ENCODE results near the gene ERBB4.

ERBB4 gene

DNA sequence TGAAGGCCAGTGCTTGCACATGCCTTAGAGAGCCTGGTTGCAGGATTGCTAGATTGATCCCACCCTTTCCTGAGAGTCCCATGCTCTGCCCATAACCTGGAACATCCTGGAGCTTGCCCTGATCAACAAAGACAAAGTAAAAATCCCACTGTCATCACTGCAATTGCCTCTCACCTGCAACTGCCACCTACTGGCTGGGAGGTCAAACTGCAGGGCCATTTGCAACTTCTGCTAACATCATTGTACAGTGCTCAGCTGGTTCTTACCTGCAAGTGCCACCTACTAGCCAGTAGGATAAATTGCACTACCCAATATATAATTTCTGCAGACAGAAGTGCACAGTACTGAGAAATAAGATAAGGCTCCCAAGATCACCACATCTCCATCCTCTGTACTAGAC lies 1034.7 kb downstream of the ERBB4 start:
- DNase-seq: no peak

DNA sequence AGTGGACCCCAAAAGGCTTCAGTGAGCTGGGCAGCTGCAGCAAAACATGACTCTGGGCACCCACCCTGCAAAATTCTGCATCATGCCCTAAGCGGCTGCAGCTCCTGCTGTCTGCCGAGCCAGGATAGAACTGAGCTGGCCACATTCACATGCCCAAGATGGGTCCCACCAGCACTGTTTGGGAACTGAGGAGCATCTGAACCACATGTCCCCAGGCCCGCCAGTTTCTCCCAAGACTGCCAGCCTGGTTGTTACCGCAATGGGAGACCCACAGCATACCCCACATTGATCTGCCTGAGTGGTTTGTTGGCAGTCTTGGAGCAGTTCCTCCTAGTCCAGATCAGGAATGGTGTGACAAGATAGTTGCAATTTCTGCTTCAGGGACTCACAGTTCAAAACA lies 1035.4 kb downstream of the ERBB4 start:
- DNase-seq: no peak

DNA sequence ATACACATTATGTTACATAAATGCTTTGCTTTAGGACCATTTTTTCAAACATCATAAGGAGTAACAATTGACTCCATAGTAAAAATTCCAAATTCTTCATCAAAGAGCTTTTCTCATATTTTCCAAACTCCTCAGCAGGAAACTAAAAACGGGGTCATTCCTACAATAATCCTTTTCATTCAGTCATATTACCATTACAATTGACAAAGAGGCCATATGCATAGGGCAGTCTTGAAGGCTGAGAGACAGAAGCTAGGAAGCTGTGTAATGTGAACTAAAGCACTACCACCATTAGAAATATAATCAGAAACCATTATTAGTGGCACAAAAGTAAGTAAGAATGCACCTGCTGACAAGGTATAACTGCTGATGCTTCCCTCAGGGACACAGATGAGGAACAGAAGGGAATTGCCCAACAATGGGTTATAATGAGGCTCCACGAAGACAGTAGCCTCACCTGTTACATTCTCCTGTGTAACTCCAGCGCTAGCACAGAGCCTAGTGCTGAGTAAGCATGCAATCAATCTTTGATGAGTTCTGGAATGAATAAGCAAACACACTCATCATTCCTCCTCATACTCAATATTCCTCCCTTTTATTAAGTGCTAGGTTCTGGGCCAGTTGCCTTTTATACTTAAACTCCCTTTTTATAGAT lies 1039.9 kb downstream of the ERBB4 start:
- no peak for DNase-seq

DNA sequence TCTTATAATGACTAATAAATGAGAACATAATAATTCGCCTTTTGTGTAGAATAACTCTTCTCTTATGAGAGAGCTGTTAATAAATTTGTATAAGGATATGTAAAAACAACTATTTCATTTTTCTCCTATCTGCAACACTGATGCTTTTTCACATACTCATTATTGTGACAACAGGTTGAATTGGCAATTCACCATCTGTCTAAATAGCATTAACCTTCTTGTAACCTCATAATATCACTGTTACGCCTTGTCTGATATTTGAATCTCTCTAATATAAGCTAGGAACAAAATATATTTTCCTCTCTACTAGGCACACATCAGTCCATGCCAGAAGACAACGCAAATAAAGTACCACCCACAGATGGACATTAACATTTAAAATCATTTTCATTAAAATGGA lies 1043.3 kb downstream of the ERBB4 start:
- DNase-seq: no peak

DNA sequence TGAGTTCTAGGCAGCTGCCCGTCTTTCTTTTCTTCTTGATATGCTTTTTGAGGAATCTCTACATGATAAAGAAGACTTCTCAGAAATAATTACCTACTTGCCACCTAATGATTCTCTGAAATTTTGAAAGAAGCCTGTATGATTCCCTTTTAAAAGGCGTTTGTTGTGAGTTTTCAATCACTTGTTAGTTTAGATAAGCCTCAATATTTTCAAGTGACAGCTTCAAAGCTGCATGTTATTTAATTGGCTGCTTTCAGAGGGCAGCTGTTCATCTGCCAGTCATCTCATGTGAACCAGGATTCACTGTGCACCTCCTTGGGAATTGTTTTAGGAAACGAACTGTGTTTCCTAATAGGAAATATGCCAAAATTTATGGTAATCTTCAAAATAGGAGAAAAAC lies 1044.1 kb downstream of the ERBB4 start:
- DNase-seq: no peak

DNA sequence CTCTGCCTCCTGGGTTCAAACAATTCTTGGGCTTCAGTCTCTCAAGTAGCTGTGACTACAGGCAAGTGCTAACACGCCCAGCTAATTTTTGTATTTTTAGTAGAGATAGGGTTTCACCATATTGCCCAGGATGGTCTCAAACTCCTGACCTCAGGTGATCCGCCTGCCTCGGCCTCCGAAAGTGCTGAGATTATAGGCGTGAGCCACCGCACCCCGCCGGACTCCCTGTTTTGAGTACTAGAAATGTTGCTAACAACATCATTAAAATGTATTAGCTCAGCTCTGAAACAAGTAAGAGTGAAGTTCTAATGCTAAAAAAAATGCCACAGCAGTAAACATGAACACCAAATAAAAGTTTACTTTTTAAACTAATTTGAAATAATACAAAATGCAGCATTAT lies 1044.5 kb downstream of the ERBB4 start:
- no peak for DNase-seq

DNA sequence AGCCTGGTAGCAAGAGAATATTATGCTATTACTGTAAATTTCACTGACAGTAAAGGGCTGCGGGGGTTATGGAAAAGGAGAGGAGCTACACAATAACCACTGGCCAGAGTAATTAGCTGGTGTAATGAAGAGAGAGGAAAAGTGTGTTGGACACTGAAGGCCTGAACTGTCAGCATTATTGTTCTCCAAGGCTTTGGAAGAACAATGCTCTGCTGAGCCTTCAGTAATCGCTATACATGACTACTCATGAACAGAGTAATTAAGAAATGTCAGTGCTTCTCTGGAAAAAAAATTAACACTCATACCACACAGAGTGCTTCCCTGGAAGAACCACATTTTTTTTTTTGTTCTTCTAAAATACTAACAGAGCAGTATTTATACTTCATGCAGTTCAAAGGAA lies 1050.9 kb downstream of the ERBB4 start:
- DNase-seq: no peak

DNA sequence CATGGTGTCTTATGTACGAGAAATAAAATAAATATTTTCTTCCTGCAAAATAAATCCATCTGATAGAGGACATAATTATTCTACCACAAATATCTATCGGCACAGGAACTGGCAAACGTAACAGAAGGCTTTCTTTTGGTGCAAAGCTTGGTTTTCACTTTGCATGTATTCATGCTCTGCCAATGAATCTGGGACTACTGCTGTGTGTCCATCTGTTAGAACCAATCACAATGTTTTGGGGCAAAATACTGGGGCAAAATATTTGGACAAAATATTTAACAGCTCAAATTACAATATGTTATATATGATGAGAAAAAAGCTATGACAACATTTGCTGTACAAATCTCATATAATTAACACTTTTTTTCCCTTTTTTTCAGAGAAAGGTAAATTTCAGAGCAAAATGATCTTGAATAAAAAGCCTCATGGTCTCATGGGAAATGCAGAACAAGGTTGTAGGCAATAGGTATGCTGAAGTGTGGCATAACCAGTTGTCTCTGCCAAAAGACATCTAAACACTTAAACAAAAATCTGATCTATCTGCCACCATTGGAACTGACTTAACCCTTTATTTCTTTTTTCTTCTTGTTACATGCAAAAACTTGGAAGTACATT lies 1059.0 kb downstream of the ERBB4 start:
- DNase-seq: no peak

DNA sequence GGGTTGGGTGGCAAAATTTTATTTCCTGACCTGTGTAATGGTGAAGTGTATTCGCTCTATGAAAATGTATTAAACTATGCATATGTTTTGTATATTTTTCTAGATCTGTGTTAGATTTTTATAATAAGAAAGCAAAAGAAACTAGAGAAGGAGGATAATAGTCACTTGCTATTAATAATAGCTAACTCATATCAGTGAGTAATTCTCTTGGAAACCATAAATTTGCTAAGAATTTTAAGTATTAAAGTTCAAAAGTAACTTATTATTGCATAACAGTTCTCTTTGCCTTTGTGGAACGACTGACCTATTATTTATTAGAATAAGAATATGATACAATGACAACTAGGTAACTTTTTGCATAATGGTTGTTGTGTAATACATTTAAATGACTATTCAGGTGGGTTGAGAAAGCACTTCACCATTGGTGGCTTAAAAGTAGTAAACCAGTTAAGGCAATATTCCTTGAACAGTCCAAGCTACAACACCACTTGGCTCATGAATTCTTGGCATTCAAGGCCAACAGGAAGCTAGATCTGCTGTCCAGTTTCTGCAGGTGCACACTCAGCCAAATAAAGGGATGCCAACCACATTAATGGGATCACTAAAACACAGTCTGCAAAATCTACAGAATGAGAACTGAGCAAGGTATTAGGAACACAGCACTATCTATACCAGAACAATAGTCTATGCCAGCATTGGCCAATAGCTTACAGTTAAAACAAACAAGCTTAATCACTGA lies 1060.9 kb downstream of the ERBB4 start:
- DNase-seq: no peak

DNA sequence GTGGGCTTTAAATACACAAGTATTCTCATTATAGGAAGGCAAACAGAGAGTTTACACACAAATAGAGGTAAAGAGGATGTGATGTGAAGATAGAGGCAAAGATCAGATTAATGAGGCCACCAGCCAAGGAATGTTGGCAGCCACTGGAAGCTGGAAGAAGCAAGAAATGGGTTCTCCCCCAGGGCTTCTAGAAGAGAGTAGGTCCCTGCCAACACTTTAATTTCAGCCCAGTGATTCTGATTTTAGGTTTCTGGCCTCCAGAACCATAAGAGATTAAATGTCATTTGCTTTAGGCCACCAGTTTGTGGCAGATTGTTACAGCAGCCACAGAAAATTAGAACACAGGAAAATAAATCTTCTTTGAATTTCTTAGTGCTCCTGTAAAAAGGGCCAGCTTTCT lies 1065.5 kb downstream of the ERBB4 start:
- DNase-seq: no peak

DNA sequence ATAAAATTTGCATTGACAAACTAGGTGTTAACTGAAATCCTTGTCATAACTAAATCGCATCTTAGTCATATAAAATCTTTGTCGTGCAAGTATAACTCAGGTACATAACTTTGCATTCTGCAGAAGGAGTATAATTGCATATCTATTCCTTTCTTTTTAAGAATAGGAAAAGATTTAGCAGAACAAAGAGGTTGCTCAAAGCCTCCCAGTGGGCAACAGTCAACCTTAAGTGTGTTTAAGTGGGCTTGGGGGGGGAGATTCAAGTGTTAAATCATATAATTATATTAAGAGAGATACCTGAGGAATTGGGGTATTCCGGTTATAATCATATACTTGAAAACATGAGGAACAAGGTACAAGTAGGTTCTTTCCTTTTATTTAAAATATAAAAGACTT lies 1068.9 kb downstream of the ERBB4 start:
- DNase-seq: no peak

DNA sequence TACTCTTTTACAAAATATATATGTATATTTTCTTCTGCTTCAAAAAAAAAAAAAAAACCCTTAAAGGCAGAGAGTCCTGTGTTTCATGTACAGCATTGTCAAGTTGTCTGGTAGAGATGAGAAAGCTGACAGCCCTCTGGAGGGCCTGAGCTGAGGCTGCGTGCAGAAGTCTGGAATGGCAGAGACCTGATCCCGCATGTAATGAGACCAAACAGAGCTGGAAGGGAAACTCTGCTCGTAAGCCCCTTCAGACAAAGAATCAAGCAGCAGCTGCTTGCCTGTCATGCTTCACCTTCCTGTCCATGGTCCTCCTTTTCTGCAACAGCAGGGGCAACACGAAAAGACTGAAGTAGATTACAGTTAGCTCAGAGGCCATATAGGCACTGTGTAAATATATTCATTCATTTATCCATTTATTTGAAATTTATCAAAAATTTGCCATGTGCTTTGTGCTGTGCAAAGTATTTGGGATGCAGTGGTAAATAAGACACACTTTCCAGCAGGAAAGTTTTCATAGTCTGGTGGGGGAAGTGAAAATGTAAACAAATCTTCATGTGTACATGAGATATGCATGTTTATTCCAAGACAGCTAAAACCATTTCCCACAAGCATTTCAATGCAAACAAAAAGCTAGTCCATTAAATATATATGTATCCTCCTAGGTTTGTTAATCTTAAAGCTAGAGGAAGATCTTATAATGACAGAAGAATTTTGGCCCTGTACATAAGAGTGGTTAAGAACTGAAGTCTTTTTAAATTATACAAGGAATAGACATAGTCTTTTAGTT lies 1069.5 kb downstream of the ERBB4 start:
- DNase-seq: no peak

DNA sequence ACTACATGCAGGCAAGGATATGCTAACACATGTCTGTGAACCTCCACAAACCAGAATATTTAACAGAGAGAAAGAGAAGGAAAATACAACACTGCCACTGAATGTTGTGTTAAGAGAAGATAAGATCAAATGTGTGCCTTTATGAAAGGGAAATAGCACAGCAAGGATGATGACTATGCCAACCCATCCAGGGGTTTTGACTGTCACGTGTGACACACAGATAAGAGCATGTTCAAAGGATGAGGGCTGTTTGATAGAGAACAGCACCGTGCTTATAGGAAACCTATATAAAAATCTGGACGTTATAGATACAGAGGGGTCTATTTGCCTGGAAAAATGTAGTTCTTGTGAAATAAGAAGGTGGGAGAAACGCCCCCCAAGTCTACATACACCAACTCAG lies 1070.4 kb downstream of the ERBB4 start:
- no peak for DNase-seq

DNA sequence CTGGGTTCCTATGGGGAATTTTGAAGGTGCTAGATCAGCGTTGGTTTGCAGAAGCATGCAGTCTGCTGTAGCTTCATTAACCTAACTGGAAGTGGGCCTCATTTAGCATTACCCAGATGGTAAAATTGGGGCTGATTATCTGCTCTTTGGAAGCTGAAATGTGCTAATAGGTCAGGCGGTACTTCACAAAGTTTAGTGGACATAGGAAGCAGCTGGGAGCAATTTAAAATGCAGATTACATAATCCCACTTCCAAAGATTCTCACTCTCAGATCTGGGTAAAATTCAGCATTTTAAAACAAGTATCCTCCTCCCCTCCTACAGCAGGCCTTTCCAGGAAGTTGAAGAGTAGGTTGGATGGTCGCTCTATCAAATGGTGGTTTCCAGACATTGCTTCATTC lies 1075.2 kb downstream of the ERBB4 start:
- no peak for DNase-seq

DNA sequence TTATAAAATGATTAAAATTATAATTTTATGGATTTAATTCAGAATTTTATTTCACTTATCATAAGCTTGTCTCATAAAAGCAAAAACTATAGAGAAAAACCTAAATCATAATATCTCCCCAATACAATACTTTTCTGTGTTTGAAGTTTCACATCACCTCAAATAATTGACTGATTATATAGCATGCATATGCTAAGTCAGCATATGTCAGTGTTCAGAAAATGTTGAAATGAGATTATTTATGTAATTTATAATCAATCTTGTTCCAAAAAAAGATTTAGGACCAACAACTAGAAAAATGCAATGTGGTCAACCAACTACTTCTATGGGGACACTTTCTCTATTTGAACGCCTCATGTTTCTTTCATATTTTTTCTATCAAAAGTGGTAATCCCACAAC lies 1079.6 kb downstream of the ERBB4 start:
- no peak for DNase-seq

DNA sequence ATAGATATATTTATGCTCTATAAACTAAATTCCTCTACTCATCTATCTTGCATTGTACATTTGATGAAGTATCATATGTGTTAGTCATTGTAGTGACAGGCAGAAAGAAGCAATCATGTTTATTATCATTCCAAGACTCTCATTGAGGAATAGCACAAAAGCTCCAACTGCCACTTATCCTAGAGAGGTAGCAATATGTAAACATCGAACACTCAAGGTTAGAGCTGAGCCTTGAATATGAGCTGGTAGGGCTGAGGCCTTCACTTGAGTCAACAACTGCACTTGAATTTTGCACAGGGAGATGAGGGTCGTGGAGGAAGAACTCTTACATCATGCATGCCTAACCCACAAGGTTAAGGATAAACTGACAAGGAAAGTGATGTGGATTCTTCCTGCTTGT lies 1081.3 kb downstream of the ERBB4 start:
- DNase-seq: no peak

DNA sequence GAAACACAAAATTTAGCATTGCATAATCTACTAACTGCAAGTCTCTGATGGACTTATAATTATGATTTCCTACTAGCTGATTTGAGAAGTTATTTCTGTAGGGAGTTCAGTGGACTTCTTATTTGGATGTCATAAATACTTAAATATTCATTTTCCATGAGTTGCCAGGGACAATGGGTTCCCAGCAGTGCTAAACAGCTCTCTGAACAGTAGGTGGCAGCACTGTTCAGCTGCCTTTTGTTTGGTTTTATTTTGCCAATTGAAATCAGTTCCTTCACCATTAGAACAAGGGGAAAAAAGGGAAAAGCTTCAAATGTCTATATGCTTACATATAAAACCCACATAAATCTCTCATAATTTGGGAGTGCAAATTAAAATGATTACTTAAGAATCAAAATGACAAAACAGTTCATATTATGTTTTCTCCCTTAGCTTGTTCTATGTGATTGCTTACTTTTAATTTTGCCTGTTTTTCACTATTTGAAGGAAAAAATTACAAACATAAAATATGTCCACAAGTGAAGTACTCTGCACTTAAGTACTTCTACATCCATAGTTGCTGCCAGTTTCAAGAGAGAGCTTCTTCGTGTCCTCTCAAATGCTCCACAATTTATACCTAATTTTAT lies 1083.3 kb downstream of the ERBB4 start:
- DNase-seq: no peak

DNA sequence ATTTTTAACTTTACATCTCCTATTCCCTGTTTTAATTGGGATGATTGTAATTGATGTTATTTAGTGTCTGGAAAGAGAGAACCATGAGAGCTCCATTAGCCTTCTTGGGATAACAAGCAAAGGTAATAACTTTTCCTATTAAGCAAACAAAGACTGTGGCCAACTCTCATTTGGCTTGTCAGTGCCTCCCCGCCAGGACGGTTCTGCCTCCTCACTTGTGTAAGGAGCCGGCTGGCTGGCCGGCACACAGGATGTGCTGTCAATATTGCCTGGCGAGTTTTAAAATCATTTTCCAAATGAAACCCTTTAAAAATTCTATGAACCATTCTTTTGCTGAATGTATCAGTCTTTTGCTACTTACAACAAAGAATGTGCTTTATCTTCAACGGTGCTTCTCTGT lies 1083.9 kb downstream of the ERBB4 start:
- DNase-seq: no peak

DNA sequence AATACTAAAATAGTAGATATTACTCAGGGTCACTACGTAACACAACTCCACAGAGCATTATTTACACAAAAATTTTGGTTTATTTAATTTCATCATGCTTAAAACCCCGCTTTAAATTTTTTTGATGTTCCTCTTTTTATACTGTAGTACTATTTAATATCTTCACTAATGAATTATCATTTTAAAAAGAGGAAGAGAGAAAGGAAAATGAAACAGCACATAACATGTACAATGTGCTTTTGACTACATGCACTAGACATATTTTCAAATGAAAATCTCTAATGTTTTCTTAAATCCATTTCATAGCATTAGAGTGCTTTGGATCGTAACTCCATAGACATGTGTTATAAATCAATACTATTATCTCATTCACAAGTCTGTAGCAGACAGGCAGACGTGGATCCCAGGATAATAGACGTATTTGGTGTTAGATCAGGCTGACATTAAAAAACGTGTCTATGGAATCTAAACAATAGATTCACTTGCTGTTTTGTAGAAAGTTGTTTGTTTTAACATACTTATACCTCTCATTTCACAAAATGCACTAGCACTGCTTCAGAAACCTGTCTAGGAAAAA lies 1085.2 kb downstream of the ERBB4 start:
- no peak for DNase-seq

DNA sequence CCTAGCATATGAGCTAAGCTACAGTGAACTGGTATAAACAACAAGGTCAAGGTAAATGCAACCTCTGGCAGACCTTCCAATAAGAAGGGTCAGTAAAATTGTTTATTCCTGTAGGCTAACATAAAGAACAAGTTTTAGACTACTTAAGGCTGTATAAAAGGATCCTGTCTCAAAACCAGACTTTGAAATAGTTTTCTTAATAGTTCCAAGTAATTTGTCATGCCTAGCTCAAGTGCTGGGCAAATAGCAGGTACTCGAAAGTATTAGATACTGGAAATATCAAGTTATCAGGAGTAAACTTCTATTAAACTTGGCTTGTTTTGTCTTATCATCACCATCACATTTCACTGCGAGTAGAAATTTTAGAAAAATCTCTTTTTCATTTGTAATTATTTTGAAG lies 1087.0 kb downstream of the ERBB4 start:
- no peak for DNase-seq

DNA sequence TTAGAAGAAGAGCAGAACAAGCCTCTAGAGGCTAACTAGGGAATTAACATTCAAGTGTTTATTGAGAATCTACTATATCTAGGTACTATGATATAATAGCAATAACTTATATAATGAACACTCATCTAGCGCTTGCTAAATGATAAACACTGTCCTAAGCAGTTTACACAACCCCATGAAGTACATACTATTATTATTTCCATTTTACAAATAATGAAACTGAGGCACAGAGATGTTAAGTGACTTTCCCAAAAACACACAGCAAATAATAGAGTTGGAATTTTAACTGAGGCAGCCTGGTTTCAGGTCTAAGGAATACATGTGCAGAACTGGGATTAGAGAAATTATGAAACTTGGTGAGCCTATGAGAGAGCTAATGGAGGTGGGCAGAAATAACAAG lies 1088.8 kb downstream of the ERBB4 start:
- DNase-seq: no peak

DNA sequence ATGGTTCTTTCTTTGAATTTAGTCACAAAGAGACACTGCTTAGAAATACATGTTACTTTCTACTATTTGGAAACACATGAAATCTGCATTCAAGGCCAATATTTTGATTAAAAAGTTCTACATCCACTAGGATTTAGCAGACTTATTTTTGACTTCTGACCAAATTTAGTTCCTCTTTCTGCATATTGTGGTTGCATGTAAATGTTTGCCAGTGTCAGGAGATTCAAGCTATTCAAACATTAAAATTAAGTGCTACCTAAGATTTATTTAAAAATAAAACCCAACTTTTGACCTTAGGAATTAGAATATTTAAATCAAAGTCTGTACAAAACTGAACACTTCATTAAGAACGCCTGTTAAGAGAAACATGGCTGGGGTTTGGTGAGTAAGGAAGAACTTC lies 1091.1 kb downstream of the ERBB4 start:
- no peak for DNase-seq

DNA sequence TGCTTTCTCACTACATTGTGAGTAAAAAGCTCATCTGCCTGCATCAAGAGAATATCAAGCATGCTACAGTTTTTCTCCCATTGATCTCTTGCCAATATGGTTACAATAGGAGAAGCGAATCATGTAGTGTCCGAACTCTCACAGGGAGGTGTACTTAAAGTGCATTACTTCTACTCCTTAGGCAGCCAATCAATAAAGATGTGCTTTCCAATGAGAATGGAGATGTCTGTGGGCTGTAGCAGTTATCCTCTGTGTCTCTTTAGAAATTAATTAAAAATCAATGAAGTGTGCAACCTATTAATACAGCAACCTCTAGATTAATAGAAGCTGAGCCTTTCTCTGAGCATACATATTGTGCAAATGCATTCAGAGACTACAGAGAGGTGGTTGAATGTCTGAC lies 1098.5 kb downstream of the ERBB4 start:
- no peak for DNase-seq
